Stomach (tissue), 9 donors: Measurements from ENCODE around the gene COL23A1. TPM values are rescaled to one million over a fixed set of nuclear protein-coding genes. Genes with fewer than 3 reads are reported as not detected.

Source experiments
- DNase-seq, 2 donors: peaks; one replicate each; pipeline versions ENCODE4 v3.0.0 to v3.0.0-alpha.2; 2013 to 2019
- H3K27ac ChIP-seq, 5 donors: fragments of 200-600 bp in 4 of 5; sonication (generic) in 4 of 5; one replicate each; pipeline ENCODE4 v1.5.1; 2013 to 2019; ENCODE audit warnings: mild to moderate bottlenecking in 1 of 5, moderate library complexity in 1 of 5
- H3K27me3 ChIP-seq, 3 donors: fragments of 200-600 bp; sonication (generic); one replicate each; pipeline ENCODE4 v1.5.1; 2017 to 2019; ENCODE audit warnings: mixed run types in 1 of 3
- H3K36me3 ChIP-seq, 4 donors: fragments of 200-600 bp; sonication (generic); 1 replicate in 3 of 4; 2 replicates in 1 of 4; pipeline ENCODE4 v1.5.1; 2016 to 2019
- H3K4me1 ChIP-seq, 4 donors: fragments of 200-600 bp; sonication (generic); one replicate each; pipeline ENCODE4 v1.5.1; 2016 to 2019
- H3K4me3 ChIP-seq, 4 donors: fragments of 200-600 bp; sonication (generic) in 3 of 4; one replicate each; pipeline ENCODE4 v1.5.1; 2016 to 2019; ENCODE audit warnings: mild to moderate bottlenecking in 1 of 4
- H3K9me3 ChIP-seq, 4 donors: fragments of 200-600 bp; sonication (generic); one replicate each; pipeline ENCODE4 v1.5.1; 2016 to 2019
- CTCF ChIP-seq, 7 experiments: fragments of 450-650 bp in 4 of 7; fragments of 200-600 bp in 3 of 7; sonication (generic) in 3 of 7; IDR thresholded peaks; one replicate each; pipeline ENCODE4 v1.5.1; 2016 to 2019; ENCODE audit warnings: antibody characterized with exemption in 7 of 7, control low read depth in 2 of 7, mild to moderate bottlenecking in 1 of 7
- EP300 ChIP-seq: sonication (generic); formaldehyde crosslinking; IDR thresholded peaks from one replicate; pipeline ENCODE4 v1.6.1; 2017; ENCODE audit warnings: antibody characterized with exemption
- POLR2A ChIP-seq, 4 donors: fragments of 450-650 bp; IDR thresholded peaks; one replicate each; pipeline ENCODE4 v1.6.1; 2016; ENCODE audit warnings: antibody characterized with exemption in 4 of 4, control low read depth in 2 of 4, mild to moderate bottlenecking in 1 of 4, moderate library complexity in 1 of 4
- POLR2AphosphoS5 ChIP-seq, 3 donors: sonication (generic); formaldehyde crosslinking; IDR thresholded peaks; one replicate each; pipeline ENCODE4 v1.6.1; 2016; ENCODE audit warnings: antibody characterized with exemption in 3 of 3
- WGBS, 5 donors: extraction: QIAGEN DNeasy Blood & Tissue Kit in 3 of 5; methylation state at CpG; one replicate each; pipeline versions ENCODE4 v1.1.5 to v1.1.7; 2013 to 2018; 5-methylcytosine and 5-hydroxymethylcytosine counted together
- intact Hi-C: fragments of 100-400 bp; cut with DNase I; formaldehyde crosslinking; loops from one replicate; pipeline ENCODE4 v1.15.1; 2023; ENCODE audit warnings: low total_unique reads
- polyA plus RNA-seq, 3 donors: library from polyadenylated mRNA; stranded (reverse); fragments of 200-250 nt; gene quantifications; one replicate each; pipeline ENCODE4 v1.2.3, GENCODE V29; 2013
- total RNA-seq, 5 donors: library from RNA; depleted of rRNA; stranded (reverse); fragments of >200 nt; gene quantifications; one replicate each; pipeline versions ENCODE4 v1.1.0 to v1.2.3, GENCODE V29; 2014 to 2016
- donor health status: healthy with polysubstance abuse.
- donor health status: Bipolar disorder and iron deficiency.
- donor health status: healthy.

The COL23A1 gene
- total and polyA plus RNA-seq, 8 donors = under 0.01 to 7.0 (median 1.4) TPM

- WGBS, 5 donors = 90 to 94% (median 91%) methylated on average over 18 of the region's 18 CpGs
- Histone ChIP-seq H3K27me3 (no peaks in the 10 kb centered on the region), H3K4me3 (no peak overlapping the region), H3K36me3 (no peaks in the 10 kb centered on the region), H3K9me3 (no peaks in the 10 kb centered on the region), H3K4me1 (peaks cover 25 to 40% (median 29%) of the 10 kb centered on the region in 4 donors), H3K27ac (no peak overlapping the region)
- no peak for TF ChIP-seq POLR2A (IDR thresholded peaks at IDR 0.05)
- no peak for TF ChIP-seq EP300
- TF ChIP-seq POLR2AphosphoS5 (IDR thresholded peaks at IDR 0.05) = no peak
- TF ChIP-seq CTCF (IDR thresholded peaks at IDR 0.05) = no peak
- intact Hi-C loops = no loop called here
- peak in 1 of 2 donors; percentile 37 for DNase-seq
These were observed 261.1 kb downstream of the COL23A1 start for GRCh38 chr5:178328826-178329730.

- intact Hi-C loops = no loop called here
- Histone ChIP-seq H3K36me3 (no peaks in the 10 kb centered on the region), H3K4me1 (peaks cover 25 to 35% (median 27%) of the 10 kb centered on the region in 4 donors), H3K9me3 (no peaks in the 10 kb centered on the region), H3K27me3 (no peaks in the 10 kb centered on the region), H3K27ac (no peak overlapping the region), H3K4me3 (no peak overlapping the region)
- TF ChIP-seq EP300 = no peak
- TF ChIP-seq POLR2A (IDR thresholded peaks at IDR 0.05) = no peak
- TF ChIP-seq CTCF (IDR thresholded peaks at IDR 0.05) = no peak
- no peak for TF ChIP-seq POLR2AphosphoS5 (IDR thresholded peaks at IDR 0.05)
- DNase-seq = no peak
- 69 to 89% (median 87%) methylated on average over 16 to 18 of the region's 18 CpGs for WGBS, 5 donors
These were observed 262.1 kb downstream of the COL23A1 start for GRCh38 chr5:178327931-178328711.

DNA sequence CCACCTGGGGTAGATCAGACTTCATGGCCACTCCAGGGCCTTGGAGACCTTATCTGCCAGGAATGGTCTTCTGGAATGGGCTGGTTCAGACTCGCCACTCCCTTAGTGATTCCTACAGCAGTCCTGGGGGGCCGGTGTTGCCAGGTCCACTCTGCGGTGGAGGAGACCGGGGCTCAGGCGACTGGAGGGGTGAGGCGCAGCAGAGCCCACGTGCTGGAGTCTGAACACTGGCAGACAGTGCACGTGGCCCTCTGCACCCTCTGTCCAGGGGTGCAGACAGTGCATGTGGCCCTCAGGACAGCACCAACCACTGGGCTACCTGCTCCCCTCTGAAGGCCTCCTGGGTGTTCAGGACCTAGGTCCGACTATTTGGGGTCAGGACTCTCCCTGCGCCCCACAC is 262.7 kb downstream of the COL23A1 start:
- intact Hi-C loops = no loop called here
- Histone ChIP-seq H3K4me3 (no peak overlapping the region), H3K36me3 (no peaks in the 10 kb centered on the region), H3K27me3 (no peaks in the 10 kb centered on the region), H3K9me3 (no peaks in the 10 kb centered on the region), H3K4me1 (peaks cover 21 to 29% (median 26%) of the 10 kb centered on the region in 4 donors), H3K27ac (peak overlapping the region in 1 of 5 donors; percentile 84)
- WGBS, 5 donors = 83 to 89% (median 88%) methylated on average over 3 to 10 of the region's 10 CpGs
- TF ChIP-seq POLR2A (IDR thresholded peaks at IDR 0.05) = no peak
- TF ChIP-seq POLR2AphosphoS5 (IDR thresholded peaks at IDR 0.05) = no peak
- no peak for TF ChIP-seq CTCF (IDR thresholded peaks at IDR 0.05)
- no peak for DNase-seq

DNA sequence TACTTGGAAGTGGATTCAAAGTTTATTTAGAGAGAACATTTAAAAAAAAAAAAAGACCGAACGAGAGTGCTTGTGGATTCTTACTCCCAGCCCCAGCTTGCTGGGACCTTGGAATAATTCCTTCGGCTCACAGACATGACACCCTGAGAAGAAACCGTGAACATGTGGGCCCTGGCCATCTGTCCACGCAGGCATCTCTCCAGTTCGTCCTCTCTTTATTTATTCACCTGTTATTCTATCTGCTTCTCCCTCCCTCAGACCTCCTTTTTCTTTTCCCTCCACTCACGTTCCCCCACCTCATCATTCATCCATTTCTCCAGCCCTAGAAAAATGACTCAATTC is 263.8 kb downstream of the COL23A1 start:
- Histone ChIP-seq H3K4me1 (peaks cover 10 to 18% (median 15%) of the 10 kb centered on the region in 4 donors), H3K9me3 (no peaks in the 10 kb centered on the region), H3K27ac (peak overlapping the region in 4 of 5 donors; percentile 20 to 84 (median 59)), H3K4me3 (no peak overlapping the region), H3K36me3 (no peaks in the 10 kb centered on the region), H3K27me3 (no peaks in the 10 kb centered on the region)
- no peak for DNase-seq
- 55 to 78% (median 59%) methylated on average over 7 of the region's 7 CpGs for WGBS, 5 donors
- intact Hi-C loops = no loop called here
- TF ChIP-seq CTCF (IDR thresholded peaks at IDR 0.05) = no peak
- TF ChIP-seq POLR2AphosphoS5 (IDR thresholded peaks at IDR 0.05) = peak in 1 of 3 donors; percentile 0
